ENCODE data around the gene SLC48A1.

DNA sequence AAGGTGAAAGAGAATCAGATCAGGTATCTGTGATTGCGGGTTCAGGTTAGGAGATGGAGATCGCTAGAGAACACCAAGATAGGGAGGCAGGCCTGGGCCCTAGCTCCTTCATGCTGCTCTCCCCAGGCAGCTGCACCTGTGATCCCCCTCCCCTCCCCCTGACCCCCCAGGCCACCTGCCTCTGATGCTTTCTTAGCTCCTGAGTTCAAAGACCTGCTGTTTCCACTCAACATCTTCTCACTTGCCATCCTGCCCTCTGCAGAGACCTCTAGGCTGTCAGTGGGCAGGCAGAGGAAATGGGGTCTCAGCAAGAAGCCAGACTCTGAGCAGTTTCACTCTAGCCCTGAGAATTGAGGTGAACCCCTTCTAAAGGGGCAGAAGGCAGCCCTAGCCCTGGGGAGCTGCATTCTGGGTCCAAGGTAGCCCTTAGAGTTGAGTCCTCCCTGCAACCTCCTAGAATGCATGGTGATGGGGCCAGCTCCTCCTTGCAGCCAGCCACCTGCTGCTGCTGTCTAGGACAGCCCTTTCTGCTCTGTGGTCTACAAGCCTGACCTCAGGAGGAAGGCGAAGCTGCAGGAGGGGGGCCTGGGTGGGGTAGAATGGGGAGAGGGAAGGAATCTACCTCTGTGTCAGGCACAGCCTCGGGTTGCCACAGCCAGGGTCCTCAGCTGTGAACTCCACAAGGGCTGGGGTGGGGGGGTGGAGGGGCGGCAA, 6.4 kb upstream of the SLC48A1 start:
- TF ChIP-seq, protein P1, sequence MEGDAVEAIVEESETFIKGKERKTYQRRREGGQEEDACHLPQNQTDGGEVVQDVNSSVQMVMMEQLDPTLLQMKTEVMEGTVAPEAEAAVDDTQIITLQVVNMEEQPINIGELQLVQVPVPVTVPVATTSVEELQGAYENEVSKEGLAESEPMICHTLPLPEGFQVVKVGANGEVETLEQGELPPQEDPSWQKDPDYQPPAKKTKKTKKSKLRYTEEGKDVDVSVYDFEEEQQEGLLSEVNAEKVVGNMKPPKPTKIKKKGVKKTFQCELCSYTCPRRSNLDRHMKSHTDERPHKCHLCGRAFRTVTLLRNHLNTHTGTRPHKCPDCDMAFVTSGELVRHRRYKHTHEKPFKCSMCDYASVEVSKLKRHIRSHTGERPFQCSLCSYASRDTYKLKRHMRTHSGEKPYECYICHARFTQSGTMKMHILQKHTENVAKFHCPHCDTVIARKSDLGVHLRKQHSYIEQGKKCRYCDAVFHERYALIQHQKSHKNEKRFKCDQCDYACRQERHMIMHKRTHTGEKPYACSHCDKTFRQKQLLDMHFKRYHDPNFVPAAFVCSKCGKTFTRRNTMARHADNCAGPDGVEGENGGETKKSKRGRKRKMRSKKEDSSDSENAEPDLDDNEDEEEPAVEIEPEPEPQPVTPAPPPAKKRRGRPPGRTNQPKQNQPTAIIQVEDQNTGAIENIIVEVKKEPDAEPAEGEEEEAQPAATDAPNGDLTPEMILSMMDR (IDR thresholded peaks at IDR 0.05), result no peak
- TF ChIP-seq EP300 (IDR thresholded peaks at IDR 0.05; ENCODE audit: borderline replicate concordance in 1 of 2, low read depth in 1 of 2, low read length in 1 of 2), result no peak
- TF ChIP-seq, protein P2, sequence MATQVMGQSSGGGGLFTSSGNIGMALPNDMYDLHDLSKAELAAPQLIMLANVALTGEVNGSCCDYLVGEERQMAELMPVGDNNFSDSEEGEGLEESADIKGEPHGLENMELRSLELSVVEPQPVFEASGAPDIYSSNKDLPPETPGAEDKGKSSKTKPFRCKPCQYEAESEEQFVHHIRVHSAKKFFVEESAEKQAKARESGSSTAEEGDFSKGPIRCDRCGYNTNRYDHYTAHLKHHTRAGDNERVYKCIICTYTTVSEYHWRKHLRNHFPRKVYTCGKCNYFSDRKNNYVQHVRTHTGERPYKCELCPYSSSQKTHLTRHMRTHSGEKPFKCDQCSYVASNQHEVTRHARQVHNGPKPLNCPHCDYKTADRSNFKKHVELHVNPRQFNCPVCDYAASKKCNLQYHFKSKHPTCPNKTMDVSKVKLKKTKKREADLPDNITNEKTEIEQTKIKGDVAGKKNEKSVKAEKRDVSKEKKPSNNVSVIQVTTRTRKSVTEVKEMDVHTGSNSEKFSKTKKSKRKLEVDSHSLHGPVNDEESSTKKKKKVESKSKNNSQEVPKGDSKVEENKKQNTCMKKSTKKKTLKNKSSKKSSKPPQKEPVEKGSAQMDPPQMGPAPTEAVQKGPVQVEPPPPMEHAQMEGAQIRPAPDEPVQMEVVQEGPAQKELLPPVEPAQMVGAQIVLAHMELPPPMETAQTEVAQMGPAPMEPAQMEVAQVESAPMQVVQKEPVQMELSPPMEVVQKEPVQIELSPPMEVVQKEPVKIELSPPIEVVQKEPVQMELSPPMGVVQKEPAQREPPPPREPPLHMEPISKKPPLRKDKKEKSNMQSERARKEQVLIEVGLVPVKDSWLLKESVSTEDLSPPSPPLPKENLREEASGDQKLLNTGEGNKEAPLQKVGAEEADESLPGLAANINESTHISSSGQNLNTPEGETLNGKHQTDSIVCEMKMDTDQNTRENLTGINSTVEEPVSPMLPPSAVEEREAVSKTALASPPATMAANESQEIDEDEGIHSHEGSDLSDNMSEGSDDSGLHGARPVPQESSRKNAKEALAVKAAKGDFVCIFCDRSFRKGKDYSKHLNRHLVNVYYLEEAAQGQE (IDR thresholded peaks at IDR 0.05; ENCODE audit: low read depth, low read length), result no peak
- TF ChIP-seq TAF1 (IDR thresholded peaks at IDR 0.05; ENCODE audit: borderline replicate concordance, low read depth, low read length), result no peak
- no peak for TF ChIP-seq YY1 (IDR thresholded peaks at IDR 0.05; ENCODE audit: low read depth)
- no peak for TF ChIP-seq POLR2AphosphoS5 (IDR thresholded peaks at IDR 0.05; ENCODE audit: low read depth, low read length)
- TF ChIP-seq, protein P3, sequence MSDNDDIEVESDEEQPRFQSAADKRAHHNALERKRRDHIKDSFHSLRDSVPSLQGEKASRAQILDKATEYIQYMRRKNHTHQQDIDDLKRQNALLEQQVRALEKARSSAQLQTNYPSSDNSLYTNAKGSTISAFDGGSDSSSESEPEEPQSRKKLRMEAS (IDR thresholded peaks at IDR 0.05; ENCODE audit: low read depth), result no peak
- TF ChIP-seq SIN3A (IDR thresholded peaks at IDR 0.05; ENCODE audit: borderline replicate concordance, low read depth, low read length), result no peak
- TF ChIP-seq, protein P4, sequence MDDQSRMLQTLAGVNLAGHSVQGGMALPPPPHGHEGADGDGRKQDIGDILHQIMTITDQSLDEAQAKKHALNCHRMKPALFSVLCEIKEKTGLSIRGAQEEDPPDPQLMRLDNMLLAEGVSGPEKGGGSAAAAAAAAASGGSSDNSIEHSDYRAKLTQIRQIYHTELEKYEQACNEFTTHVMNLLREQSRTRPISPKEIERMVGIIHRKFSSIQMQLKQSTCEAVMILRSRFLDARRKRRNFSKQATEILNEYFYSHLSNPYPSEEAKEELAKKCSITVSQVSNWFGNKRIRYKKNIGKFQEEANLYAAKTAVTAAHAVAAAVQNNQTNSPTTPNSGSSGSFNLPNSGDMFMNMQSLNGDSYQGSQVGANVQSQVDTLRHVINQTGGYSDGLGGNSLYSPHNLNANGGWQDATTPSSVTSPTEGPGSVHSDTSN (IDR thresholded peaks at IDR 0.05), result no peak
- TF ChIP-seq, protein P5, sequence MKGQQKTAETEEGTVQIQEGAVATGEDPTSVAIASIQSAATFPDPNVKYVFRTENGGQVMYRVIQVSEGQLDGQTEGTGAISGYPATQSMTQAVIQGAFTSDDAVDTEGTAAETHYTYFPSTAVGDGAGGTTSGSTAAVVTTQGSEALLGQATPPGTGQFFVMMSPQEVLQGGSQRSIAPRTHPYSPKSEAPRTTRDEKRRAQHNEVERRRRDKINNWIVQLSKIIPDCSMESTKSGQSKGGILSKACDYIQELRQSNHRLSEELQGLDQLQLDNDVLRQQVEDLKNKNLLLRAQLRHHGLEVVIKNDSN (IDR thresholded peaks at IDR 0.05; ENCODE audit: borderline replicate concordance, low read depth), result no peak
- no peak for TF ChIP-seq FOXJ3 (CRISPR knock-in tag; IDR thresholded peaks at IDR 0.05)

All from SK-N-SH (cell line).